GM21360 (cell line): ENCODE data around the gene PLD5.
A peak's percentile ranks its signal among the peaks of the same experiment; 100 is the strongest.
"Not testable (repeated sequence)": the region's sequence is repeated elsewhere in the genome, so short reads cannot be mapped to it uniquely, and the experiment has no call there.

Experiments used
- ATAC-seq: cut with Tn5 transposase; IDR thresholded peaks from one replicate; pipeline ENCODE4 v1.9.1; 2021; ENCODE audit warnings: mild to moderate bottlenecking, moderate library complexity; ENCODE audit not compliant: unreplicated experiment

The PLD5 gene

GRCh38 chr1:242428399-242429190 lies 95.9 kb downstream of the PLD5 start:
- no peak for ATAC-seq

- no peak for ATAC-seq
Observed at GRCh38 chr1:242427519-242427918, 97.0 kb downstream of the PLD5 start.

- no peak for ATAC-seq
Observed at GRCh38 chr1:242426271-242426905, 98.1 kb downstream of the PLD5 start.

GRCh38 chr1:242425232-242425631 lies 99.3 kb downstream of the PLD5 start:
- ATAC-seq = peak; percentile 81

- ATAC-seq = no peak
Observed at GRCh38 chr1:242416657-242417056, 107.8 kb downstream of the PLD5 start.

- no peak for ATAC-seq
Observed at GRCh38 chr1:242412921-242413320, 111.6 kb downstream of the PLD5 start.

- no peak for ATAC-seq
Observed at GRCh38 chr1:242411901-242412300, 112.6 kb downstream of the PLD5 start.

- ATAC-seq = no peak
Observed at GRCh38 chr1:242405947-242406346, 118.5 kb downstream of the PLD5 start.

- ATAC-seq = no peak
Observed at GRCh38 chr1:242404296-242404695, 120.2 kb downstream of the PLD5 start.

- no peak for ATAC-seq
Observed at GRCh38 chr1:242402956-242403355, 121.5 kb downstream of the PLD5 start.

GRCh38 chr1:242401937-242402336 lies 122.6 kb downstream of the PLD5 start:
- ATAC-seq = no peak

- no peak for ATAC-seq
Observed at GRCh38 chr1:242398351-242398750, 126.1 kb downstream of the PLD5 start.

GRCh38 chr1:242391896-242392295 lies 132.6 kb downstream of the PLD5 start:
- ATAC-seq = no peak

GRCh38 chr1:242376121-242376520 lies 148.4 kb downstream of the PLD5 start:
- not testable (repeated sequence) for ATAC-seq

GRCh38 chr1:242350446-242350845 lies 174.1 kb downstream of the PLD5 start:
- not testable (repeated sequence) for ATAC-seq

GRCh38 chr1:242349636-242350035 lies 174.9 kb downstream of the PLD5 start:
- no peak for ATAC-seq

GRCh38 chr1:242330865-242331264 lies 193.6 kb downstream of the PLD5 start:
- not testable (repeated sequence) for ATAC-seq

GRCh38 chr1:242327381-242327780 lies 197.1 kb downstream of the PLD5 start:
- not testable (repeated sequence) for ATAC-seq

- ATAC-seq = not testable (repeated sequence)
Observed at GRCh38 chr1:242321981-242322380, 202.5 kb downstream of the PLD5 start.

GRCh38 chr1:242318140-242318539 lies 206.4 kb downstream of the PLD5 start:
- ATAC-seq = no peak

- not testable (repeated sequence) for ATAC-seq
Observed at GRCh38 chr1:242314865-242315264, 209.6 kb downstream of the PLD5 start.

- not testable (repeated sequence) for ATAC-seq
Observed at GRCh38 chr1:242314085-242314649, 210.3 kb downstream of the PLD5 start.
